Epithelial cell of esophagus (primary cell): ENCODE results near the gene MSH3.

Source experiments
- DNase-seq: peaks from one replicate; pipeline ENCODE4 v3.0.0; 2010; ENCODE audit warnings: low read depth
- H3K4me3 ChIP-seq: 2 replicates; pipeline ENCODE4 v1.5.1; 2011; ENCODE audit warnings: mild to moderate bottlenecking, low read length, control low read depth
- CTCF ChIP-seq: IDR thresholded peaks from 2 replicates; pipeline ENCODE4 v1.5.1; 2011; ENCODE audit warnings: low read depth, mild to moderate bottlenecking, low read length, control low read depth, inconsistent platforms; ENCODE audit not compliant: insufficient read depth; ENCODE audit errors: missing control alignments

MSH3 gene

DNA sequence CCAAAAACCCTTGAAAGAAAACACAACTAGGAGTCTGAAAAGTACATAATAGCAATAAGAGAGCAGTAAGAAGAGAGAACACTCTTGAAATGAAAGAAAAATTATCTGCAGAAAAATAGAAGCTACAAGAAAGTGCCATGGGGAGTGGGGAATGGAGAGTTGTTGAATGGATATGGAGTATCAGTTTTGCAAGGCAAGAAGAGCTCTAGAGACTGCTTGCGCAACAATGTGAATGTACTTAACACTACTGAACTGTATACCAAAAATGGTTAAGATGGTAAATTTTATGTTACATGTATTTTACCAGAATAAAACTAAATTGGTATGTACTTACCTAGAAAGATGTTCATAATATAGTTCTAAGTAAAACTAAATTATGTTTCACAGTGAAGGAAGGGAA is 251.0 kb downstream of the MSH3 start:
- no peak overlapping the region for H3K4me3 ChIP-seq
- no peak for TF ChIP-seq CTCF
- DNase-seq: no peak

DNA sequence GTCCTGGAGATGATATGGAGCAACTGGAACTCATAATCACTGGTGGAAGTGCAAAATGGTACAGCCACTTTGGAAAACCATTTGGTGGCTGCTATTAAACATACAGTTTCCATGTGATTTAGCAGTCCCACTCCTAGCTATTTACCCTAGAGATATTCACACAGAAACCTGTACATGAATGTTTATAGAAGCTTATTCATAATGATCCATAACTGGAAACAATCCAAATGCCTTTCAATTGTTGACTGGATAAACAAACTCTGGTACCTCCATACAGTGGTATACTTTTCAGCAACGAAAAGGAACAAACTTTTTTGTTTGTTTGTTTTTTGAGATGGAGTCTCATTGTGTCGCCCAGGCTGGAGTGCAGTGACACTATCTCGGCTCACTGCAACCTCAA is 258.0 kb downstream of the MSH3 start:
- TF ChIP-seq CTCF: no peak
- no peak for DNase-seq
- no peak overlapping the region for H3K4me3 ChIP-seq

DNA sequence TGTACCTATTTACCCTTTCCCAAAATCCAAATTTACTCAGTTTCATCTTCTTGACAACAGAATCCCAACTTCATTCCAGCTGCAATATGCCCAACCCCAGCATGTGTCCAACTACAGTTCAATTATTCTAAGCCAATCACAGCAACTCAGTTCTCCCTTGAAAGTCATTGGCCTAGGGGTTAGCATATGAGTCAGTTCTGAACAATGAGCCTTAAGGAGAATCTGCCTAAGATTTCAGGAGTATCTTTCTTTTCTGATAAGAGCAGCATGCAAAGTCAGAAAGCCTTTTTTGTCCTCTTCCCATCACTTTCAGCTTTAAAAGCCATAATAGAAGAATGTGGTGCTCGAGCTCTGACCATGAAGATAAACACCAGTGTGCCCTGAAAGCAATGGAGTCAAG is 261.3 kb downstream of the MSH3 start:
- DNase-seq: peak; percentile 7
- H3K4me3 ChIP-seq: no peak overlapping the region
- no peak for TF ChIP-seq CTCF

DNA sequence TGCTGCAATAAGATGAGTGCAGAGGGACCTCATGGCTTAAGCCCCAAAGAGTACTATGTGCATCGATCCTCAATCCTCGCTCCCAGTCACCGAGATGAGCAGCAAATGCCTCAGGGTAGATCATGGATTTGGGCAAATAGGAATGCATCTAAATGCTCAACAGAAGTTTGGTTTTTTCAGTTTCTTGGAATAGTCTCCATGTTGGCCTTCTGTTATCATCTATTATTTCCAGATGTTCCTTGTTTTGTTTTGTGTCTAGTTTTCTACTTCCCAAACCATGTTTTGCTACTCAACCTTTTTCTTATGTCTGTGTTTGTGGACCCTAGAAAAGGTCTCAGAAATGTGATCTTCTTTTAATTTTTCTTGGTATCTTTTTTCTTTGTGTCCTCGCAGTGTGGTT is 262.2 kb downstream of the MSH3 start:
- DNase-seq: no peak
- no peak for TF ChIP-seq CTCF

GRCh38 chr5:80917631-80918030 is 263.2 kb downstream of the MSH3 start:
- H3K4me3 ChIP-seq: no peak overlapping the region
- no peak for TF ChIP-seq CTCF
- DNase-seq: no peak

More for the DNA sequence above, 262.2 kb downstream of the MSH3 start:
- no peak overlapping the region for H3K4me3 ChIP-seq

DNA sequence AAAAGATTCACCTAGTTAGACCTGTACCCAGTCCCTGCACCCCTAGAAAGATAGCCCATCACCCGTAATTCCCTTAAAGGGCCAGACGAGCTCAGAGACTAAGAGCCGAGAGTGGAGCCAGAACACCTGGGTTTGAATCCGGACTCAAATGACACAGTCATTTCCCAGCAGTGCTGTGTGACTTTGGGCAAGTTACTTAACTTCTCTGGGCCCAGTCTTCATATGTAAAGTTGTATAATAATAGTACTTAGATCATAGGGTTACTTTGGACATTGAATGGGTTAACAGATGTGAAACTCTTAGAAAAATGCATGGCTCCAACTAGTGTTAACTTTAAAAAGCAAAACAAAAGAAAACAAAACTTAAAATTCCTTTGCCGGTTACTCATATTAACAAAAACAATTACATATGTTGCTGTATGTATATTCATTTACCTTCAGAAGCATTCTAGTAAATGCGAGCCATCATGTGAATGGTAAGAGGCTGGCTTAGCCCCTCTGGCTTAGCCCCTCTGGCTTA is 265.3 kb downstream of the MSH3 start:
- TF ChIP-seq CTCF: no peak
- H3K4me3 ChIP-seq: no peak overlapping the region
- no peak for DNase-seq

GRCh38 chr5:80920333-80920732 is 265.9 kb downstream of the MSH3 start:
- no peak overlapping the region for H3K4me3 ChIP-seq
- no peak for TF ChIP-seq CTCF
- peak; percentile 15 for DNase-seq
